Fibroblast of lung (primary cell): ENCODE results near the gene CYP4F12. TPM values are rescaled to one million over a fixed set of nuclear protein-coding genes. Genes with fewer than 3 reads are reported as not detected.

Experiments
- DNase-seq, 2 donors: peaks; one replicate each; pipeline versions ENCODE4 v3.0.0 to v3.0.0-alpha.2; 2010; ENCODE audit warnings: low read depth in 2 of 2
- H2AFZ ChIP-seq: 2 replicates; pipeline ENCODE4 v1.5.1; 2012; ENCODE audit warnings: low read length, control low read depth, inconsistent platforms
- H3K27ac ChIP-seq: 2 replicates; pipeline ENCODE4 v1.5.1; 2011; ENCODE audit warnings: low read length, control low read depth; ENCODE audit not compliant: insufficient read depth
- H3K27me3 ChIP-seq: 2 replicates; pipeline ENCODE4 v1.5.1; 2011; ENCODE audit warnings: mild to moderate bottlenecking, low read length; ENCODE audit not compliant: control insufficient read depth, insufficient read depth
- H3K36me3 ChIP-seq: 2 replicates; pipeline ENCODE4 v1.5.1; 2011; ENCODE audit warnings: low read length; ENCODE audit not compliant: control insufficient read depth, insufficient read depth
- H3K4me1 ChIP-seq: 2 replicates; pipeline ENCODE4 v1.5.1; 2011; ENCODE audit warnings: low read length; ENCODE audit not compliant: control insufficient read depth, insufficient read depth; ENCODE audit errors: extremely low read depth
- H3K4me2 ChIP-seq: 2 replicates; pipeline ENCODE4 v1.5.1; 2011; ENCODE audit warnings: low read length, control low read depth; ENCODE audit not compliant: insufficient read depth; ENCODE audit errors: extremely low read depth
- H3K4me3 ChIP-seq, 4 experiments: fragments of 200-600 bp in 1 of 4; sonication (generic) in 1 of 4; replicated peaks in 1 of 4; 2 replicates each; pipeline ENCODE4 v1.5.1; 2011 to 2016; ENCODE audit warnings: low read length in 4 of 4, low read depth in 3 of 4, mild to moderate bottlenecking in 3 of 4, control low read depth in 2 of 4, inconsistent platforms in 1 of 4, mixed read lengths in 1 of 4; ENCODE audit not compliant: insufficient read depth in 1 of 4; ENCODE audit errors: control extremely low read depth in 1 of 4
- H3K79me2 ChIP-seq: 2 replicates; pipeline ENCODE4 v1.5.1; 2012; ENCODE audit warnings: mild to moderate bottlenecking, low read length, inconsistent platforms; ENCODE audit not compliant: control insufficient read depth, insufficient read depth
- H3K9ac ChIP-seq: 2 replicates; pipeline ENCODE4 v1.5.1; 2011; ENCODE audit warnings: mild to moderate bottlenecking, low read length, control low read depth; ENCODE audit not compliant: insufficient read depth
- H3K9me3 ChIP-seq: 2 replicates; pipeline ENCODE4 v1.5.1; 2012; ENCODE audit warnings: low read depth, low read length; ENCODE audit not compliant: control insufficient read depth, insufficient read depth
- H4K20me1 ChIP-seq: 2 replicates; pipeline ENCODE4 v1.5.1; 2011; ENCODE audit warnings: low read length; ENCODE audit not compliant: control insufficient read depth, insufficient read depth; ENCODE audit errors: extremely low read depth
- EZH2 ChIP-seq: IDR thresholded peaks from 2 replicates; pipeline ENCODE4 v1.5.1; 2012; ENCODE audit warnings: low read length, control low read depth, mild to moderate bottlenecking; ENCODE audit errors: missing control alignments
- polyA plus RNA-seq, 2 donors: library from polyadenylated mRNA; depleted of rRNA in 1 of 2; stranded (reverse) in 1 of 2; unstranded in 1 of 2; fragments of >200 nt; gene quantifications; 2 replicates each; pipeline ENCODE4 v1.2.1, GENCODE V29; 2011 to 2012; ENCODE audit warnings: missing spikeins in 1 of 2
- total RNA-seq: library from RNA; depleted of rRNA; stranded (reverse); fragments of >200 nt; gene quantifications from 2 replicates; pipeline ENCODE4 v1.2.1, GENCODE V29; 2014
- TF ChIP-seq, protein P1 (sequence below), 2 donors: IDR thresholded peaks in 1 of 2; conservative IDR thresholded peaks in 1 of 2; 1 replicate in 1 of 2; 2 replicates in 1 of 2; pipeline ENCODE4 v1.5.1; 2011 to 2012; ENCODE audit warnings: low read length in 2 of 2, control low read depth in 1 of 2, inconsistent platforms in 1 of 2, low read depth in 1 of 2, mild to moderate bottlenecking in 1 of 2

The CYP4F12 gene
- total and polyA plus RNA-seq, 2 donors (not counting 1 experiment from before 2014, with no cell fraction given): not detected

DNA sequence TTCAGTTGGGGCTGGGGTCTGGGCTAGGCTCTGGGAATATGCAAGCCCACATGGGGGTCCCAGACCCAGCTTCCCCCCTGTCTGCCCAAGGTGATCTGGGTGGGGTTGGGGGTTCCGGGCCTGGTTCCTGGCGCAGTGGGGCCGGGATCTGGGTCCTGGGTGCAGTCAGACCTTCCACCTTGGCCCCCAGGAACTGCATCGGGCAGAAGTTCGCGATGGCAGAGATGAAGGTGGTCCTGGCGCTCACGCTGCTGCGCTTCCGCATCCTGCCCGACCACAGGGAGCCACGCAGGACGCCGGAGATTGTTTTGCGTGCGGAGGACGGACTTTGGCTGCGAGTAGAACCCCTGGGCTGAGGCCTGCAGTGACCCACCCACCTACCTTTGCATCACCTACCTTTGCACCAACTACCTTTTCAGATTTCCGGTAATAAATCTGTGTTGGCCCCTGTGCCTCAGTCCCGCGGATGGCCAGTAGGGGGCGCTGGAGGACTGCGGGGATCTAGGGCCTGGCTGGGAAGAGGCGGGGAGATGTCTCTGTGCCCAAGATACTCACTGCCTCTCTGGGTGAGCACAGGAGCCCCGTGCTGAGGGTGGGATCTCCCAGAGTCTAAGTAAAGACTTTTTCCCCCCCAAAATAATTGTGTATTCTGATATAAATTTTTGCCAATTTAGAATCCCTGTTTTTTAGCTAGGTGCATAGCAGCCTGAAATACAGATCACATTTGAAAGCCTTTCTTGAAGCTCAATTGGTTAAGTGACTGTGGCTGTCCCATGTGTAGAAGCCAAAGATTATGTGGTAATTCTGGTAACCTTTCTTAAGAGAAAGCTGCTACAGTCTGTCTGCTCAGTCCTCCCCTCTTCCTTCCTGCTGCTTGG lies 43.6 kb upstream of the CYP4F12 start:
- Histone ChIP-seq H3K4me3 (no peak overlapping the region), H4K20me1 (no peaks in the 10 kb centered on the region), H3K9ac (no peak overlapping the region), H2AFZ (no peak overlapping the region), H3K4me1 (no peaks in the 10 kb centered on the region), H3K4me2 (no peak overlapping the region), H3K27me3 (no peaks in the 10 kb centered on the region), H3K9me3 (no peaks in the 10 kb centered on the region), H3K27ac (no peak overlapping the region), H3K79me2 (no peaks in the 10 kb centered on the region), H3K36me3 (no peaks in the 10 kb centered on the region)
- TF ChIP-seq, protein P1, sequence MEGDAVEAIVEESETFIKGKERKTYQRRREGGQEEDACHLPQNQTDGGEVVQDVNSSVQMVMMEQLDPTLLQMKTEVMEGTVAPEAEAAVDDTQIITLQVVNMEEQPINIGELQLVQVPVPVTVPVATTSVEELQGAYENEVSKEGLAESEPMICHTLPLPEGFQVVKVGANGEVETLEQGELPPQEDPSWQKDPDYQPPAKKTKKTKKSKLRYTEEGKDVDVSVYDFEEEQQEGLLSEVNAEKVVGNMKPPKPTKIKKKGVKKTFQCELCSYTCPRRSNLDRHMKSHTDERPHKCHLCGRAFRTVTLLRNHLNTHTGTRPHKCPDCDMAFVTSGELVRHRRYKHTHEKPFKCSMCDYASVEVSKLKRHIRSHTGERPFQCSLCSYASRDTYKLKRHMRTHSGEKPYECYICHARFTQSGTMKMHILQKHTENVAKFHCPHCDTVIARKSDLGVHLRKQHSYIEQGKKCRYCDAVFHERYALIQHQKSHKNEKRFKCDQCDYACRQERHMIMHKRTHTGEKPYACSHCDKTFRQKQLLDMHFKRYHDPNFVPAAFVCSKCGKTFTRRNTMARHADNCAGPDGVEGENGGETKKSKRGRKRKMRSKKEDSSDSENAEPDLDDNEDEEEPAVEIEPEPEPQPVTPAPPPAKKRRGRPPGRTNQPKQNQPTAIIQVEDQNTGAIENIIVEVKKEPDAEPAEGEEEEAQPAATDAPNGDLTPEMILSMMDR (conservative IDR thresholded peaks at IDR 0.05 in 1 of 2, IDR thresholded peaks at IDR 0.05 in 1 of 2; ENCODE audit: low read depth in 1 of 2, low read length in 2 of 2): peak; percentile 75 to 78
- TF ChIP-seq EZH2: no peak
- peak; percentile 17 to 35 for DNase-seq

DNA sequence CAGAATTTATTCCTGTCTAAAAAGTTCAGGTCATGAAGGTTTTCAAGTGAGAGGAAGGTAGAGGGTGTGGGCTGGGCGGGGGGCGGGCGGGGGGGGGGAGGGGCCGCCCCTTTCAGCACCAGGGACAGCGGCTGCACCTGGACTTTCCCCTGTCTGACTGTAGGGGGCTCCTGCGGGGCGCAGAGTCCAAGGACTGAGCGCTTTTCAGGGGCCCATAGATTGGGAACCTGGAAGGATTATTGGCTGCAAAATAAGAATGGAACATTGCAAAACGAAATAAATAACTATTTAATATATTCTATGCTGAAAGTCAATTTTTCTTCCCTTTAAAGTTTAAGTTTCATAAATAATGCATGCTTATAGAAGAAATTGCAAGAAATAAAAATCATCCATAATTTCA lies 41.1 kb upstream of the CYP4F12 start:
- Histone ChIP-seq H3K4me3 (no peak overlapping the region), H3K27me3 (no peaks in the 10 kb centered on the region), H3K9ac (no peak overlapping the region), H3K36me3 (no peaks in the 10 kb centered on the region), H3K4me1 (no peaks in the 10 kb centered on the region), H3K9me3 (no peaks in the 10 kb centered on the region), H3K4me2 (no peak overlapping the region), H3K27ac (no peak overlapping the region), H4K20me1 (no peaks in the 10 kb centered on the region), H2AFZ (no peak overlapping the region), H3K79me2 (no peaks in the 10 kb centered on the region)
- DNase-seq: no peak
- TF ChIP-seq, protein P1 (conservative IDR thresholded peaks at IDR 0.05 in 1 of 2, IDR thresholded peaks at IDR 0.05 in 1 of 2; ENCODE audit: low read depth in 1 of 2, low read length in 2 of 2): peak in 1 of 2 donors; percentile 11
- no peak for TF ChIP-seq EZH2

DNA sequence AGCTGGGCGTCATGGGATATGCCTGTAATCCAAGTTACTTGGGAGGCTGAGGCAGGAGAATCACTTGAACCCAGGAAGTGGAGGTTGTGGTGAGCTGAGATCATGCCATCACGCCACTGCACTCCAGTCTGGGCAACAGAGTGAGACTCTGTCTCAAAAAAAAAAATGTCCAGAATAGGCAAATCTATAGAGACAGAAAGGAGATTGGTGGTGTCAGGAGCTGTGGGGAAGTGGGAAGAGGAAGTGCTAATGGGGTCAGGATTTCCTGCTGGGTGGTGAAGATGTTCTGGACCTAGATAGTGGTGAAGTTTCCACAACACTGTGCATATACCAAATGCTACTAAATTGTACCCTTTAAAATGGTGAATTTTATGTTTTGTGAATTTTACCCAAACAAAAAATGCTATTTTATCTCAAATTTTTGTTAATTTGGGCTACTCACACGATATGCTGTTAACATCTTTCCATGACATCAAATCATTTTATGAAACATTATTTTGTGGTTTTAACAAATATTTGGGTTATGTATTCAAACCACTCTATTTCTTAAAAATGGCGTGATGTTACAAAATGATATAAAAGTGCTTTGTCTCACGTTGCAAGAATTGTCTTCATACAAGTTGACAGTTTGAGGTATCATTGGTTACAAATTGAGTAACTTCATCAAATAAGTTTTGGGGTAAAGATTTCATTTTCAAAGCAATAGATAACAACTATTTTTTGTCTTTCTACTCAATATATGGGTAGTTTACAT lies 39.6 kb upstream of the CYP4F12 start:
- TF ChIP-seq EZH2: no peak
- TF ChIP-seq, protein P1 (conservative IDR thresholded peaks at IDR 0.05 in 1 of 2, IDR thresholded peaks at IDR 0.05 in 1 of 2; ENCODE audit: low read depth in 1 of 2, low read length in 2 of 2): no peak
- H3K9me3 ChIP-seq: no peaks in the 10 kb centered on the region
- H4K20me1 ChIP-seq: no peaks in the 10 kb centered on the region
- no peak overlapping the region for H3K4me2 ChIP-seq
- H3K4me1 ChIP-seq: no peaks in the 10 kb centered on the region
- H2AFZ ChIP-seq: no peak overlapping the region
- H3K36me3 ChIP-seq: no peaks in the 10 kb centered on the region
- H3K9ac ChIP-seq: no peak overlapping the region
- no peaks in the 10 kb centered on the region for H3K27me3 ChIP-seq
- no peaks in the 10 kb centered on the region for H3K79me2 ChIP-seq
- no peak overlapping the region for H3K27ac ChIP-seq
- DNase-seq: no peak
- H3K4me3 ChIP-seq: no peak overlapping the region
